Muscle of back (tissue), 11 donors: ENCODE data around the gene MGMT. TPM values are rescaled to one million over a fixed set of nuclear protein-coding genes. Genes with fewer than 3 reads are reported as not detected.
A peak's percentile ranks its signal among the peaks of the same experiment; 100 is the strongest.

ENCODE experiments used
- DNase-seq, 3 donors: peaks; one replicate each; pipeline versions ENCODE4 v3.0.0 to v3.0.0-alpha.2; 2013
- polyA plus RNA-seq, 10 donors: library from polyadenylated mRNA; unstranded; fragments of 120-200 nt; gene quantifications; one replicate each; pipeline ENCODE4 v1.2.1, GENCODE V29; 2013; ENCODE audit not compliant: insufficient read length in 10 of 10

Gene MGMT
- polyA plus RNA-seq, 10 donors, result 10.7 to 19.2 (median 13.8) TPM

GRCh38 chr10:129680661-129681344, 213.8 kb downstream of the MGMT start:
- DNase-seq, result no peak

- no peak for DNase-seq
These were observed 214.8 kb downstream of the MGMT start for GRCh38 chr10:129681856-129682255.

- DNase-seq, result no peak
These were observed 216.5 kb downstream of the MGMT start for GRCh38 chr10:129683519-129683918.

- DNase-seq, result no peak
These were observed 216.9 kb downstream of the MGMT start for GRCh38 chr10:129683920-129684319.

GRCh38 chr10:129685271-129685670, 218.2 kb downstream of the MGMT start:
- no peak for DNase-seq

- peak; percentile 53 to 85 (median 71) for DNase-seq
These were observed 222.6 kb downstream of the MGMT start for GRCh38 chr10:129689671-129690071.

GRCh38 chr10:129690248-129691070, 223.4 kb downstream of the MGMT start:
- DNase-seq, result peak in 1 of 3 donors; percentile 35

- no peak for DNase-seq
These were observed 225.7 kb downstream of the MGMT start for GRCh38 chr10:129692695-129693094.

GRCh38 chr10:129693382-129693781, 226.3 kb downstream of the MGMT start:
- no peak for DNase-seq

- peak in 1 of 3 donors; percentile 18 for DNase-seq
These were observed 227.1 kb downstream of the MGMT start for GRCh38 chr10:129694184-129694583.

GRCh38 chr10:129694691-129695243, 227.7 kb downstream of the MGMT start:
- DNase-seq, result peak; percentile 84 to 97 (median 94)

GRCh38 chr10:129695671-129696070, 228.6 kb downstream of the MGMT start:
- peak in 1 of 3 donors; percentile 29 for DNase-seq

- no peak for DNase-seq
These were observed 229.6 kb downstream of the MGMT start for GRCh38 chr10:129696636-129697035.

GRCh38 chr10:129697463-129698247, 230.6 kb downstream of the MGMT start:
- DNase-seq, result no peak

GRCh38 chr10:129699722-129700340, 232.8 kb downstream of the MGMT start:
- no peak for DNase-seq

GRCh38 chr10:129702605-129703004, 235.6 kb downstream of the MGMT start:
- DNase-seq, result no peak

- no peak for DNase-seq
These were observed 236.5 kb downstream of the MGMT start for GRCh38 chr10:129703287-129704137.

- DNase-seq, result no peak
These were observed 237.2 kb downstream of the MGMT start for GRCh38 chr10:129704225-129704624.

GRCh38 chr10:129704786-129705525, 237.9 kb downstream of the MGMT start:
- no peak for DNase-seq

GRCh38 chr10:129705676-129706075, 238.6 kb downstream of the MGMT start:
- no peak for DNase-seq
